Breast epithelium (tissue), 4 donors: ENCODE data around the gene RNF225. TPM values are rescaled to one million over a fixed set of nuclear protein-coding genes. Genes with fewer than 3 reads are reported as not detected.
A peak's percentile ranks its signal among the peaks of the same experiment; 100 is the strongest.
"Not testable (repeated sequence)": the region's sequence is repeated elsewhere in the genome, so short reads cannot be mapped to it uniquely, and the experiment has no call there.

Experiments
- DNase-seq, 2 donors: peaks; one replicate each; pipeline ENCODE4 v3.0.0-alpha.2; 2019; ENCODE audit warnings: low spot score in 2 of 2
- H3K27ac ChIP-seq, 2 donors: fragments of 200-600 bp; sonication (generic) in 1 of 2; one replicate each; pipeline ENCODE4 v1.5.1; 2016 to 2019; ENCODE audit warnings: mild to moderate bottlenecking in 1 of 2
- H3K27me3 ChIP-seq, 2 donors: fragments of 200-600 bp; sonication (generic) in 1 of 2; one replicate each; pipeline versions ENCODE4 v1.5.1 to v1.6.0; 2017 to 2019; ENCODE audit warnings: control low read depth in 1 of 2, mild to moderate bottlenecking in 1 of 2
- H3K36me3 ChIP-seq: fragments of 200-600 bp; one replicate; pipeline ENCODE4 v1.5.1; 2019
- H3K4me1 ChIP-seq, 2 donors: fragments of 200-600 bp; sonication (generic); one replicate each; pipeline ENCODE4 v1.5.1; 2016 to 2019; ENCODE audit warnings: control low read depth in 1 of 2
- H3K4me3 ChIP-seq, 3 donors: fragments of 200-600 bp; sonication (generic); 1 replicate in 2 of 3; 2 replicates in 1 of 3; pipeline ENCODE4 v1.5.1; 2016 to 2019; ENCODE audit warnings: mild to moderate bottlenecking in 3 of 3, moderate library complexity in 2 of 3
- H3K9me3 ChIP-seq, 2 donors: fragments of 200-600 bp; sonication (generic) in 1 of 2; one replicate each; pipeline ENCODE4 v1.5.1; 2016 to 2019; ENCODE audit warnings: control low read depth in 1 of 2
- POLR2A ChIP-seq: fragments of 450-650 bp; IDR thresholded peaks from one replicate; pipeline ENCODE4 v1.6.1; 2016; ENCODE audit warnings: antibody characterized with exemption, mild to moderate bottlenecking, moderate library complexity
- POLR2AphosphoS5 ChIP-seq, 3 donors: sonication (generic); formaldehyde crosslinking; IDR thresholded peaks; one replicate each; pipeline ENCODE4 v1.6.1; 2017; ENCODE audit warnings: antibody characterized with exemption in 3 of 3
- intact Hi-C: fragments of 100-400 bp; cut with DNase I; formaldehyde crosslinking; loops from one replicate; pipeline ENCODE4 v1.15.1; 2023; ENCODE audit warnings: low total_unique reads
- total RNA-seq, 3 donors: library from RNA; depleted of rRNA; stranded (reverse); fragments of >200 nt; gene quantifications; one replicate each; pipeline ENCODE4 v1.1.0, GENCODE V29; 2016
- TF ChIP-seq, protein P1 (sequence below), 3 donors: fragments of 450-650 bp; IDR thresholded peaks; one replicate each; pipeline ENCODE4 v1.5.1; 2016 to 2017; ENCODE audit warnings: antibody characterized with exemption in 3 of 3, mild to moderate bottlenecking in 3 of 3, moderate library complexity in 3 of 3

RNF225 gene
- total RNA-seq, 3 donors from 2014 or later: 2.9 TPM; not detected in 2

DNA sequence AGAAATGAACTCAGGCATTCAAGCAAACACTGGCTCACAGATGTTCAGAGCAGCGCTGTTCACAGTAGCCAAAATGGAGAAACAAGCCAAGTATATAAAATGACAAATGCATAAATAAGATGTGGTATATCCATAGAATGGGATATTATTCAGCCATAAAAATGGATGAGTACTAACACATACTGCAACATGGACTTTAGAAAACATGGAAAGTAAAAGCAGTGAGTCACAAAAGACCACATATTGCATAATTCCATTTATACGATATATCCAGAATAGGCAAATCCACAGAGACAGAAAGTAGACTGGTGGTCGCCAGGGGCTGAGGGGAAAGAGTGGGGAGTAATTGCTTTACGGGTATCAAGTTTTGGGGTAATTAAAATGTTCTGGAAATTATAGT, 21.3 kb upstream of the RNF225 start:
- Histone ChIP-seq H3K4me3 (no peak overlapping the region), H3K27me3 (no peaks in the 10 kb centered on the region), H3K4me1 (peaks cover 0 to 9% of the 10 kb centered on the region in 2 donors), H3K27ac (no peak overlapping the region), H3K36me3 (no peaks in the 10 kb centered on the region), H3K9me3 (no peaks in the 10 kb centered on the region)
- TF ChIP-seq POLR2A: no peak
- TF ChIP-seq POLR2AphosphoS5 (IDR thresholded peaks at IDR 0.05): no peak
- TF ChIP-seq, protein P1, sequence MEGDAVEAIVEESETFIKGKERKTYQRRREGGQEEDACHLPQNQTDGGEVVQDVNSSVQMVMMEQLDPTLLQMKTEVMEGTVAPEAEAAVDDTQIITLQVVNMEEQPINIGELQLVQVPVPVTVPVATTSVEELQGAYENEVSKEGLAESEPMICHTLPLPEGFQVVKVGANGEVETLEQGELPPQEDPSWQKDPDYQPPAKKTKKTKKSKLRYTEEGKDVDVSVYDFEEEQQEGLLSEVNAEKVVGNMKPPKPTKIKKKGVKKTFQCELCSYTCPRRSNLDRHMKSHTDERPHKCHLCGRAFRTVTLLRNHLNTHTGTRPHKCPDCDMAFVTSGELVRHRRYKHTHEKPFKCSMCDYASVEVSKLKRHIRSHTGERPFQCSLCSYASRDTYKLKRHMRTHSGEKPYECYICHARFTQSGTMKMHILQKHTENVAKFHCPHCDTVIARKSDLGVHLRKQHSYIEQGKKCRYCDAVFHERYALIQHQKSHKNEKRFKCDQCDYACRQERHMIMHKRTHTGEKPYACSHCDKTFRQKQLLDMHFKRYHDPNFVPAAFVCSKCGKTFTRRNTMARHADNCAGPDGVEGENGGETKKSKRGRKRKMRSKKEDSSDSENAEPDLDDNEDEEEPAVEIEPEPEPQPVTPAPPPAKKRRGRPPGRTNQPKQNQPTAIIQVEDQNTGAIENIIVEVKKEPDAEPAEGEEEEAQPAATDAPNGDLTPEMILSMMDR (IDR thresholded peaks at IDR 0.05): no peak
- intact Hi-C loops: no loop called here
- DNase-seq: no peak

DNA sequence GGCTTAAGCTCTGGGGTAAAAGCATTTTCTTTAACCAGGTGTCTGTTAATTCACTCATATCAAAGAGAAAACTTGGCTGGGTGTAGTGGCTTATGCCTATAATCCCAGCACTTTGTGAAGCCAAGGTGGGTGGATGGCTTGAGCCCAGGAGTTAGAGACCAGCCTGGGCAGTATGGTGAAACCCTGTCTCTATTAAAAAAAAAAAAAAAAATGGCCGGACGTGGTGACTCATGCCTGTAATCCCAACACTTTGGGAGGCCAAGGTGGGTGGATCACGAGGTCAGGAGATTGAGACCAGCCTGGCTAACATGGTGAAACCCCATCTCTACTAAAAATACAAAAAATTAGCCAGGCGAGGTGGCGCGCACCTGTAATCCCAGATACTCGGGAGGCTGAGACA, 18.7 kb upstream of the RNF225 start:
- DNase-seq, H3K36me3 ChIP-seq, H3K4me3 ChIP-seq, H3K27me3 ChIP-seq, H3K27ac ChIP-seq, intact Hi-C loops, H3K9me3 ChIP-seq: not testable (repeated sequence)
- H3K4me1 ChIP-seq: peaks cover 4 to 19% of the 10 kb centered on the region in 2 donors

DNA sequence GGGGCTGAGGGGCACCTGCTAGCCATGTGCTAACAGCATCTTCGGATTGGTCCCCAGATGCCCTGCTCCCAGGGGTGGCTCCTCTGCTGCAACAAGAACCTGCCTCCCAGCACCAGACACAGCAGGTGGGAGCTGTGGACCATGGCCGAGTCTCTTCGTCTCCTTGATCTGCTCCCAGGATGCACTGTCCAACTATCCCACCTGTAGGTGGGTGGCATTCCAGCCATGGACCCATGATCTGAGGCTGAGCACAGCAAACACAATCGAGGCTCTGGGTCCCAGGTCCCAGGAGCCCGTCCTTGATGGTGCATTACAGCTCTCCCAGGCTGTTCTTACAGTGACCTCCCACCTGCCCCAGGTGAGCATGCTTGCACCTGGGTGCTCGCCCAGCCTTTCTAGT, 16.2 kb upstream of the RNF225 start:
- no peaks in the 10 kb centered on the region for H3K27me3 ChIP-seq
- no peaks in the 10 kb centered on the region for H3K36me3 ChIP-seq
- H3K9me3 ChIP-seq: no peaks in the 10 kb centered on the region
- no peak overlapping the region for H3K27ac ChIP-seq
- H3K4me3 ChIP-seq: no peak overlapping the region
- peaks cover 4 to 15% of the 10 kb centered on the region in 2 donors for H3K4me1 ChIP-seq
- intact Hi-C loops: no loop called here
- TF ChIP-seq POLR2AphosphoS5 (IDR thresholded peaks at IDR 0.05) (no peak), POLR2A (no peak)
- TF ChIP-seq, protein P1 (IDR thresholded peaks at IDR 0.05): no peak
- no peak for DNase-seq

DNA sequence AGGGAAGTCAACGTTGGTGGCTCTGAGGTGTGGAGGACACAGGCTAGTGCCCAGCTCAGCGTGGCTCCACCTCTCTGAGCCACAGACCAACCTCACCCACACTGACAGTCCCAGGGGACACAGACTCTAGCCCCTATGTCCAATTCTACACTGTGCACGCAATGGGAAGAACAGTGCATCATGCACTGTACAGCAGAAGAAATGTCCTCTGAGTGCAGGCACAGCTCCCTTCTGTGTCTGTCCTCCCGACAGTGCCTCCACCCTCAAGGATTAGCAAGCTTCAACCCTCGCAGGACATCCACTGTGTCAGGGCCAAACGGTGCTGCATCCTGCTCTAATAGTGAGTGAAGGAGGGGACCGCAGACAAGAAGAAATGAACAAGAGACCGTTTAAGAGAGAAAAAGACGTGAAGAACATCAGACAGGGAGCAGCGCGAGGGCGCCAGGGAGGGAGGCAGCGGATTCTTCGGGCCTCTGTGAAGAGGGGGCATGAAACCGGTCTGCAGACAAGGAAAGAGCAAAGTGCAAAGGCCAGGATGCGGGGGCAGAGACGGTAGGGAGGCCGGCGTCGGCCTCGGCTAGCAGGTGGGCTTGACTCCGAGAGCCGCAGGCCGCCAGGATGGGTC, 15.3 kb upstream of the RNF225 start:
- no peaks in the 10 kb centered on the region for H3K36me3 ChIP-seq
- no peaks in the 10 kb centered on the region for H3K9me3 ChIP-seq
- peaks cover 4 to 15% of the 10 kb centered on the region in 2 donors for H3K4me1 ChIP-seq
- intact Hi-C loops: no loop called here
- no peak for TF ChIP-seq POLR2AphosphoS5 (IDR thresholded peaks at IDR 0.05)
- TF ChIP-seq POLR2A: no peak
- TF ChIP-seq, protein P1 (IDR thresholded peaks at IDR 0.05): no peak
- peak overlapping the region; percentile 74 to 92 (median 83) for H3K4me3 ChIP-seq
- H3K27me3 ChIP-seq: no peaks in the 10 kb centered on the region
- no peak for DNase-seq
- peak overlapping the region; percentile 92 to 96 for H3K27ac ChIP-seq

DNA sequence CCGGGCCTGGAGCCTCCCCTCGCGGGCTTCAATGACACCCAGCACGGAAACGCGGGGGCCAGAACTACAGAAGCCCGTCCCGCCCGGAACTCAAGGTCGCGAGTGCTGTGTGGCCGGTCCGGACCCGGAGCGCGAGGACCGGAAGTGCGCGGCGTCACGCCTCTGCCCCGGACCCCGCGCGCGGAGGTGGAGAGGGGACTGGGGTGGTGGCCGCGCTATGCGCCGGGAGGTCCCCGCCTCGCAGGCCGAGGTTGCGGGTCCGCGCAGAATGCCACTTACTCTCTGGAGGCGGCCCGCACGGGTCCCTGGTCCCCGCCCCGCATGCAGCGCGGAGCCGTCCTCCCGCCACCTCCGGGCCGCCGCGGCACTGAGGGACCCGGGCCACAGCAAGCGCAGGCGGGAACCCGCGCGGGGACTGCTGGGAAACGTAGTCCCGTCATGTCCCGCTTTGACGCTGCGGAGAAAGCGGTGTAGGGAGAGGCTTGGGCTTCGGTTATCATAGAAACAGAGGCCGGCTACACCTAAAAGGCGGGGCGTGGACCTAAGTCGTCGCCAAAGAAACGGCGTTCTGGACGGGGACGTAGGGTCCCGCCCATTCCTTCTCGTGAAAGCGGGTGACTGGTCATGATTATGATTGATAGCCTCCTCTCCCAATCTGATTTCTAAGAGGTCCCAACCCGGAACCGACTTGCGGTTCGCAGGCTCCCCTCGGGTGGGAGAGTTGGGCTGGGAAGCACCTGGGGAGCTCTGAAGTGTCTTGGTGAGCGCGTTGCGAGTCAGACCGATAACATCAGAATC, 14.6 kb upstream of the RNF225 start, which contains the start of gene ZNF837:
TSS of gene ZNF837 (minus strand) at position 369 of the 798 bp plus-strand sequence. CDS start 11,698 bp downstream, outside the sequence.
- Histone ChIP-seq H3K36me3 (no peaks in the 10 kb centered on the region), H3K4me3 (peak within 1 kb of the TSS; percentile 74 to 92 (median 83)), H3K9me3 (no peaks in the 10 kb centered on the region), H3K27me3 (no peaks in the 10 kb centered on the region), H3K4me1 (peaks cover 10 to 22% of the 10 kb centered on the region in 2 donors), H3K27ac (peak within 1 kb of the TSS; percentile 92 to 96)
- peak; percentile 99 for DNase-seq
- intact Hi-C loops: no loop called here
- peak; percentile 69 for TF ChIP-seq POLR2A
- peak; percentile 86 to 94 (median 90) for TF ChIP-seq POLR2AphosphoS5 (IDR thresholded peaks at IDR 0.05)
- TF ChIP-seq, protein P1 (IDR thresholded peaks at IDR 0.05): peak in 1 of 3 donors; percentile 31
